ENCODE results near the gene DENND4A. TPM values are rescaled to one million over a fixed set of nuclear protein-coding genes. Genes with fewer than 3 reads are reported as not detected.

DENND4A gene
- total and polyA plus RNA-seq, 2 experiments from 2014 or later = 5.6 to 10.9 TPM

- H3K36me3 ChIP-seq (ENCODE audit: low read depth) = no peaks in the 10 kb centered on the region
- H3K79me2 ChIP-seq (ENCODE audit: insufficient read depth) = peaks cover 40% of the 10 kb centered on the region
- no peaks in the 10 kb centered on the region for H3K27me3 ChIP-seq (replicated peaks; ENCODE audit: insufficient read depth)
- no peaks in the 10 kb centered on the region for H4K20me1 ChIP-seq (ENCODE audit: insufficient read depth)
- 37% methylated on average over 2 of the region's 2 CpGs for WGBS, 2 experiments (ENCODE audit: low coverage in 1 of 2, low lambda C conversion rate in 2 of 2, missing lambda C conversion rate in 2 of 2)
- 0 out of 2 replicates have a peak, but pooled peaks cover 10% of the 10 kb centered on the region for H3F3A ChIP-seq (ENCODE audit: insufficient read depth)
- H3K4me3 ChIP-seq = no peak overlapping the region
- no peaks in the 10 kb centered on the region for H3K9me3 ChIP-seq (ENCODE audit: low read depth)
- DNase-seq = peak; percentile 61
- H3K9me2 ChIP-seq (ENCODE audit: insufficient read depth) = no peaks in the 10 kb centered on the region
- TF ChIP-seq EZH2 (IDR thresholded peaks at IDR 0.05; ENCODE audit: insufficient read depth, poor library complexity, severe bottlenecking) (no peak), EZH2phosphoT487 (IDR thresholded peaks at IDR 0.05; ENCODE audit: insufficient read depth, low read depth) (no peak)
- H3K27ac ChIP-seq = peak overlapping the region; percentile 94
- H3K4me2 ChIP-seq (ENCODE audit: unreplicated experiment) = peak overlapping the region; percentile 92
- peak overlapping the region; percentile 96 for H3K9ac ChIP-seq
- in situ Hi-C loops (cut with MboI) = no loop called here
- H3K4me1 ChIP-seq (ENCODE audit: insufficient read depth) = peaks cover 39% of the 10 kb centered on the region
- H2AFZ ChIP-seq = peak overlapping the region; percentile 96; the same call in 1 of the 2 replicates
Measured at GRCh38 chr15:65612616-65612946, 179.5 kb downstream of the DENND4A start.

GRCh38 chr15:65611888-65612615 is 180.0 kb downstream of the DENND4A start:
- DNase-seq = peak; percentile 7
- 68 to 72% methylated on average over 5 of the region's 5 CpGs for WGBS, 2 experiments (ENCODE audit: low coverage in 1 of 2, low lambda C conversion rate in 2 of 2, missing lambda C conversion rate in 2 of 2)

GRCh38 chr15:65610871-65611718 is 181.0 kb downstream of the DENND4A start, which contains the start of gene INTS14:
Gene INTS14 (minus strand): TSS chr15:65611131. CDS start chr15:65607380, 3,751 bp downstream.
- Histone ChIP-seq H3K4me2 (ENCODE audit: unreplicated experiment) (peak within 1 kb of the TSS; percentile 92), H3K27me3 (replicated peaks; ENCODE audit: insufficient read depth) (no peaks in the 10 kb centered on the region), H3K9me3 (ENCODE audit: low read depth) (no peaks in the 10 kb centered on the region), H2AFZ (peak within 1 kb of the TSS; percentile 96), H4K20me1 (ENCODE audit: insufficient read depth) (no peaks in the 10 kb centered on the region), H3K4me3 (peak within 1 kb of the TSS; percentile 91), H3K4me1 (ENCODE audit: insufficient read depth) (peaks cover 39% of the 10 kb centered on the region), H3K9ac (peak within 1 kb of the TSS; percentile 96), H3F3A (ENCODE audit: insufficient read depth) (0 out of 2 replicates have a peak, but pooled peaks cover 10% of the 10 kb centered on the region), H3K36me3 (ENCODE audit: low read depth) (no peaks in the 10 kb centered on the region), H3K79me2 (ENCODE audit: insufficient read depth) (peaks cover 55% of the 10 kb centered on the region), H3K9me2 (ENCODE audit: insufficient read depth) (no peaks in the 10 kb centered on the region), H3K27ac (peak within 1 kb of the TSS; percentile 94)
- in situ Hi-C loops (cut with MboI) = no loop called here
- WGBS, 2 experiments (ENCODE audit: low coverage in 1 of 2, low lambda C conversion rate in 2 of 2, missing lambda C conversion rate in 2 of 2) = 1% methylated on average over 58 to 64 of the region's 64 CpGs
- TF ChIP-seq EZH2 (IDR thresholded peaks at IDR 0.05; ENCODE audit: insufficient read depth, poor library complexity, severe bottlenecking) (no peak), EZH2phosphoT487 (IDR thresholded peaks at IDR 0.05; ENCODE audit: insufficient read depth, low read depth) (no peak)
- DNase-seq = peak; percentile 100

More at GRCh38 chr15:65611888-65612615, 180.0 kb downstream of the DENND4A start:
- H3K9me2 ChIP-seq (ENCODE audit: insufficient read depth) = no peaks in the 10 kb centered on the region
- no peaks in the 10 kb centered on the region for H4K20me1 ChIP-seq (ENCODE audit: insufficient read depth)
- H3K9ac ChIP-seq = peak overlapping the region; percentile 96
- peak overlapping the region; percentile 92 for H3K4me2 ChIP-seq (ENCODE audit: unreplicated experiment)
- H3K27ac ChIP-seq = peak overlapping the region; percentile 94
- peak overlapping the region; percentile 96 for H2AFZ ChIP-seq
- H3K27me3 ChIP-seq (replicated peaks; ENCODE audit: insufficient read depth) = no peaks in the 10 kb centered on the region
- peak overlapping the region; percentile 91 for H3K4me3 ChIP-seq
- no peaks in the 10 kb centered on the region for H3K9me3 ChIP-seq (ENCODE audit: low read depth)
- H3K36me3 ChIP-seq (ENCODE audit: low read depth) = no peaks in the 10 kb centered on the region
- no peak for TF ChIP-seq EZH2 (IDR thresholded peaks at IDR 0.05; ENCODE audit: insufficient read depth, poor library complexity, severe bottlenecking)
- no peak for TF ChIP-seq EZH2phosphoT487 (IDR thresholded peaks at IDR 0.05; ENCODE audit: insufficient read depth, low read depth)
- in situ Hi-C loops (cut with MboI) = no loop called here
- 0 out of 2 replicates have a peak, but pooled peaks cover 10% of the 10 kb centered on the region for H3F3A ChIP-seq (ENCODE audit: insufficient read depth)
- H3K4me1 ChIP-seq (ENCODE audit: insufficient read depth) = peaks cover 39% of the 10 kb centered on the region
- peaks cover 45% of the 10 kb centered on the region for H3K79me2 ChIP-seq (ENCODE audit: insufficient read depth)

Small RNA genes lying within 50 kb of the gene (microRNA-seq; reads per million reads assigned to microRNA genes)
- gene MIR4511 (ENCODE audit: borderline number of aligned reads) = not detected

Small RNA genes lying within 50 kb of the gene (small RNA-seq; reads per million reads assigned to genes)
- gene MIR4511 (ENCODE audit: low read depth, low replicate concordance) (not detected), gene SNORD13E (ENCODE audit: low read depth, low replicate concordance) (0.43 reads per million)

Other genes starting within 250 kb of the DENND4A start
- gene INTS14, start 181.2 kb downstream of the DENND4A start, total RNA-seq (2014; rRNA removed; shearing (Covaris generic)) = 23.1 and 41.4 TPM in 2 replicates
- gene INTS14, start 181.2 kb downstream of the DENND4A start, polyA plus RNA-seq (2016; fragmentation: Nextera tagmentation; extraction: Ambion mirVana) = 31.7 and 34.3 TPM in 2 replicates
- 7.2 and 10.5 TPM in 2 replicates for gene SLC24A1, start 170.4 kb downstream of the DENND4A start, total RNA-seq (2014; rRNA removed; shearing (Covaris generic))
- 2.1 and 4.9 TPM in 2 replicates for gene SLC24A1, start 170.4 kb downstream of the DENND4A start, polyA plus RNA-seq (2016; fragmentation: Nextera tagmentation; extraction: Ambion mirVana)
- gene RAB11A, start 77.2 kb upstream of the DENND4A start, total RNA-seq (2014; rRNA removed; shearing (Covaris generic)) = 148 and 171 TPM in 2 replicates
- 258 and 262 TPM in 2 replicates for gene RAB11A, start 77.2 kb upstream of the DENND4A start, polyA plus RNA-seq (2016; fragmentation: Nextera tagmentation; extraction: Ambion mirVana)

Measured in GM23248 (cell line).